Cardiac fibroblast (primary cell): ENCODE results near the gene GFOD1.

Experiments
- DNase-seq, 2 donors: peaks; one replicate each; pipeline versions ENCODE4 v3.0.0 to v3.0.0-alpha.2; 2010; ENCODE audit warnings: low read depth in 2 of 2
- H3K4me3 ChIP-seq, 2 donors: replicated peaks in 1 of 2; 1 replicate in 1 of 2; 2 replicates in 1 of 2; pipeline ENCODE4 v1.5.1; 2011; ENCODE audit warnings: low read depth in 2 of 2, low read length in 2 of 2, mild to moderate bottlenecking in 2 of 2, moderate library complexity in 1 of 2
- TF ChIP-seq, protein P1 (sequence below): IDR thresholded peaks from one replicate; pipeline ENCODE4 v1.5.1; 2011; ENCODE audit warnings: low read depth, mild to moderate bottlenecking, low read length, inconsistent platforms

The GFOD1 gene

GRCh38 chr6:13419422-13420195, 67.8 kb downstream of the GFOD1 start:
- TF ChIP-seq, protein P1, sequence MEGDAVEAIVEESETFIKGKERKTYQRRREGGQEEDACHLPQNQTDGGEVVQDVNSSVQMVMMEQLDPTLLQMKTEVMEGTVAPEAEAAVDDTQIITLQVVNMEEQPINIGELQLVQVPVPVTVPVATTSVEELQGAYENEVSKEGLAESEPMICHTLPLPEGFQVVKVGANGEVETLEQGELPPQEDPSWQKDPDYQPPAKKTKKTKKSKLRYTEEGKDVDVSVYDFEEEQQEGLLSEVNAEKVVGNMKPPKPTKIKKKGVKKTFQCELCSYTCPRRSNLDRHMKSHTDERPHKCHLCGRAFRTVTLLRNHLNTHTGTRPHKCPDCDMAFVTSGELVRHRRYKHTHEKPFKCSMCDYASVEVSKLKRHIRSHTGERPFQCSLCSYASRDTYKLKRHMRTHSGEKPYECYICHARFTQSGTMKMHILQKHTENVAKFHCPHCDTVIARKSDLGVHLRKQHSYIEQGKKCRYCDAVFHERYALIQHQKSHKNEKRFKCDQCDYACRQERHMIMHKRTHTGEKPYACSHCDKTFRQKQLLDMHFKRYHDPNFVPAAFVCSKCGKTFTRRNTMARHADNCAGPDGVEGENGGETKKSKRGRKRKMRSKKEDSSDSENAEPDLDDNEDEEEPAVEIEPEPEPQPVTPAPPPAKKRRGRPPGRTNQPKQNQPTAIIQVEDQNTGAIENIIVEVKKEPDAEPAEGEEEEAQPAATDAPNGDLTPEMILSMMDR = no peak
- no peak overlapping the region for H3K4me3 ChIP-seq
- no peak for DNase-seq

- TF ChIP-seq, protein P1 = no peak
- DNase-seq = no peak
- no peak overlapping the region for H3K4me3 ChIP-seq
Observed at GRCh38 chr6:13418844-13419243, 68.6 kb downstream of the GFOD1 start.

GRCh38 chr6:13417954-13418353, 69.4 kb downstream of the GFOD1 start:
- TF ChIP-seq, protein P1 = no peak
- no peak overlapping the region for H3K4me3 ChIP-seq
- no peak for DNase-seq

DNA sequence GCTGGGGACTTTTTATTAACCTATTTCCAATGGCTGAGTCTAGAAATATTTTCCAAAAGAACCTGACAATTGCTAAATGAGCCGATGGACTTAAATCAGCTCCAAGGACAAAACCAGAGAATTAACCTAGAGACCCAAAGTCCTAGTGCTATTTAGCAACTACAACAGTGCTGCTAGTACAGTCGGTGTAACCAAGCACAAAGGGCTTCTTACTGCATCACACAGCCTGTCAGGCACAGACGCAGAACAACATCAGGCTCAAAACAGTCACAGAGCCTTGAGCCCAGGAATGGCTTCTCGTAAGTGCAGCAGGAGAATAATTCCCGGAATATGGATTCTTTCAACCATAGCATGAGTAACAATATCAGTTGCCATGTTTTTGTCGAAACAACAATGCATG, 70.0 kb downstream of the GFOD1 start:
- TF ChIP-seq, protein P1 = no peak
- DNase-seq = no peak
- H3K4me3 ChIP-seq = no peak overlapping the region

DNA sequence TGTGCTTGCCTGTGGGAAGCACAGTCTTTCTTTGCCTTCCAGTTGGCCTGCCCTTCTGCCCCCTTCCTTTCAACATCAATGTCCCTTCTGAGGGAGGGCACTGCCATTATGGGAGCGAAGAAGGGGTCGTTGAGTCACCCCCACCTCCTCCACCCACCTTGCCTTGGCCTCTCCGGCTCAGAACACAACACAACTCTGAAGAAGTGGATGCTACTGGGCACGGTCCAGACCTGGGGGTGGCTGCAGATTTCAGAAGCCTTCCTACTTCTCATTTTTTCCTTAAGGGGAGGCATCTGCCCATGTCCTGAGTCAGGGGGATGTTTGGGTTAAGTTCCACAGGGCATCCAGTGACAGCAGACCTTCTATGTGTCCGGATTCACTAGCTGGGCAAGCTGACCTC, 72.1 kb downstream of the GFOD1 start:
- no peak for DNase-seq
- no peak overlapping the region for H3K4me3 ChIP-seq
- TF ChIP-seq, protein P1 = no peak

DNA sequence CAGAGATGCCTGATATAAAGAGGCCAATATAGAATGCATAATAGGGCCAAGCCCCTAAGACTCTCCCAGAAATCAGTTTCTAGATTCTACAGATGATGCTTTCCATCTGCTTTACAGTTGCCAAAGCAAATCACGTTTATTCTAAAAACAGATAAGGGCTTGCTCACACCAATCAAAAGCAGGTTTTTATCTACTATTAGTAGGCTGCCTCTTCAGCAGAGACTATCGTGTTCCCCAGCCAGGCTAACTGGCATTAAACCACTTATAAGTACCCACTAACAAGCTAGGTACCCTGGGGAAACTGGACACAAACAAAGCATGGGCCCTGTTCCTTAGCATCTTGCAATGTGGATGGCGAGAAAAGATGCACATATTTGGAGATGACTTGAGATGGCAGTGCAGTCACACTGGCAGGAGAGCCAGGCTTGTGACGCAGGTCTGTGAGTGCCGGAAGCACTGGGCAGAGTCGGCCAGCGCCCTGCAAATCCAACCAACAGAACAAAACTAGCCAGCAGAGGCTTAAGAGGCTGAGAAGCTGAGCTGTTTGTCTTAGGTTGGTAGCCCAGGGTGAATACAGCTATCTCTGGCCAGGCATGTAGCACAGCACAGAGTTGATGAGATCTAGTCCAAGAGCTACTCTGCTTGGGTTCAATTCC, 73.4 kb downstream of the GFOD1 start:
- peak in 1 of 2 donors; percentile 37 for DNase-seq
- TF ChIP-seq, protein P1 = no peak
- H3K4me3 ChIP-seq = no peak overlapping the region

DNA sequence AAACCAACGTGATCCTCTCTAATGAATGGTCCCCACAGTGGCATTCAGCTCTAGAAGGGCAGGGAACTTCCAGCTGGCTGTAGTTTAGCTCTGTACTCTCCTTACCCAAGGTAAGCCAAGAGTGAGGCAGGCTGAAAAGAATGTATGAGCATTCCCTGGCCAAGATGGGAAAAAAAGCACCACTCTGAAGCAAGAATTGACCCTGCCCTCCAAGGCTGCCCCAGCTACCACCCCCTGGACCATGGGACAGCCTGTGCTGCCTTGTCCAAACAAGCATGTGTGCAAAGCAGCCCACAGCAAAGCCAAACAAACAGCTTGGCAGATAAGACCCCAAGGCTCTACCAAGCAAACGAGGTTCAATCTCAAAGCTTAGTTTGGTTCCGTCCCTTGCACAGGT, 73.9 kb downstream of the GFOD1 start:
- no peak overlapping the region for H3K4me3 ChIP-seq
- peak; percentile 74 to 86 for DNase-seq
- TF ChIP-seq, protein P1 = no peak
